ENCODE measurements around the gene ZFP64.
"Not testable (repeated sequence)": the region's sequence is repeated elsewhere in the genome, so short reads cannot be mapped to it uniquely, and the experiment has no call there.

Gene ZFP64

GRCh38 chr20:52200870-52201269, 9.3 kb upstream of the ZFP64 start:
- peak; percentile 65 for DNase-seq

- no peak for DNase-seq
Measured at GRCh38 chr20:52196845-52197244, 5.3 kb upstream of the ZFP64 start.

- no peak for DNase-seq
Measured at GRCh38 chr20:52193886-52194545, 2.4 kb upstream of the ZFP64 start.

- DNase-seq = peak; percentile 19
Measured at GRCh38 chr20:52193133-52193532, 1.6 kb upstream of the ZFP64 start.

- not testable (repeated sequence) for DNase-seq
Measured at GRCh38 chr20:52192719-52193007, 1.1 kb upstream of the ZFP64 start.

- peak; percentile 44 for DNase-seq
Measured at GRCh38 chr20:52191916-52192718, 538 bp upstream of the ZFP64 start.

- DNase-seq = no peak
Measured at GRCh38 chr20:52190437-52191131, 995 bp downstream of the ZFP64 start.

- DNase-seq = peak; percentile 27
Measured at GRCh38 chr20:52181766-52182165, 9.8 kb downstream of the ZFP64 start.

- no peak for DNase-seq
Measured at GRCh38 chr20:52180180-52180840, 11.3 kb downstream of the ZFP64 start.

GRCh38 chr20:52179331-52180179, 12.0 kb downstream of the ZFP64 start:
- no peak for DNase-seq

- no peak for DNase-seq
Measured at GRCh38 chr20:52178691-52179090, 12.9 kb downstream of the ZFP64 start.

- no peak for DNase-seq
Measured at GRCh38 chr20:52175840-52176239, 15.7 kb downstream of the ZFP64 start.

GRCh38 chr20:52172392-52173047, 19.1 kb downstream of the ZFP64 start:
- no peak for DNase-seq

- DNase-seq = no peak
Measured at GRCh38 chr20:52171025-52171424, 20.6 kb downstream of the ZFP64 start.

- DNase-seq = no peak
Measured at GRCh38 chr20:52168116-52168515, 23.5 kb downstream of the ZFP64 start.

- DNase-seq = no peak
Measured at GRCh38 chr20:52167232-52167840, 24.2 kb downstream of the ZFP64 start.

- no peak for DNase-seq
Measured at GRCh38 chr20:52166150-52166549, 25.4 kb downstream of the ZFP64 start.

GRCh38 chr20:52160621-52161204, 30.9 kb downstream of the ZFP64 start:
- DNase-seq = no peak

- no peak for DNase-seq
Measured at GRCh38 chr20:52160049-52160570, 31.5 kb downstream of the ZFP64 start.

- DNase-seq = no peak
Measured at GRCh38 chr20:52154575-52154974, 37.0 kb downstream of the ZFP64 start.

- no peak for DNase-seq
Measured at GRCh38 chr20:52153896-52154295, 37.7 kb downstream of the ZFP64 start.

Measured in NCI-H2171 (cell line).